Body of pancreas (tissue), 4 donors: ENCODE data around the gene ATG4A.

Source experiments
- CTCF ChIP-seq, 7 experiments: fragments of 450-650 bp in 4 of 7; fragments of 200-600 bp in 3 of 7; sonication (generic) in 3 of 7; IDR thresholded peaks; one replicate each; pipeline ENCODE4 v1.5.1; 2016 to 2019; ENCODE audit warnings: antibody characterized with exemption in 7 of 7
- POLR2A ChIP-seq, 3 donors: fragments of 450-650 bp; IDR thresholded peaks; one replicate each; pipeline ENCODE4 v1.6.1; 2016; ENCODE audit warnings: antibody characterized with exemption in 3 of 3, mild to moderate bottlenecking in 2 of 3

GRCh38 chrX:108131471-108131870 is 39.9 kb downstream of the ATG4A start:
- TF ChIP-seq CTCF (IDR thresholded peaks at IDR 0.05), result no peak
- TF ChIP-seq POLR2A (IDR thresholded peaks at IDR 0.05), result no peak
